Keratinocyte (primary cell): ENCODE results near the gene LRR1. TPM values are rescaled to one million over a fixed set of nuclear protein-coding genes. Genes with fewer than 3 reads are reported as not detected.

ENCODE experiments used
- DNase-seq: peaks from one replicate; pipeline ENCODE4 v3.0.0-alpha.2; 2011; ENCODE audit warnings: low read depth, missing footprints, low spot score
- FAIRE-seq: peaks from 2 replicates; lab custom pipeline; 2011; peaks lifted over from hg19 to GRCh38; lab: Jason Lieb, UNC
- H2AFZ ChIP-seq: 2 replicates; pipeline ENCODE4 v1.6.0; 2012; ENCODE audit warnings: low read length, control low read depth, inconsistent platforms; ENCODE audit not compliant: control insufficient read depth
- H3K27ac ChIP-seq: 2 replicates; pipeline ENCODE4 v1.5.1; 2011; ENCODE audit warnings: low read length; ENCODE audit not compliant: control insufficient read depth, insufficient read depth
- H3K27me3 ChIP-seq: 3 replicates; pipeline ENCODE4 v1.6.0; 2011; ENCODE audit warnings: low read length; ENCODE audit not compliant: control insufficient read depth, insufficient read depth; ENCODE audit errors: extremely low read depth
- H3K36me3 ChIP-seq, 2 experiments: 2 replicates in 1 of 2; 3 replicates in 1 of 2; pipeline ENCODE4 v1.5.1; 2011; ENCODE audit warnings: low read length in 2 of 2, mild to moderate bottlenecking in 1 of 2; ENCODE audit not compliant: control insufficient read depth in 2 of 2, insufficient read depth in 2 of 2; ENCODE audit errors: extremely low read depth in 1 of 2
- H3K4me1 ChIP-seq: 3 replicates; pipeline ENCODE4 v1.5.1; 2011; ENCODE audit warnings: low read length; ENCODE audit not compliant: control insufficient read depth, insufficient read depth; ENCODE audit errors: extremely low read depth
- H3K4me2 ChIP-seq: 3 replicates; pipeline ENCODE4 v1.6.0; 2011; ENCODE audit warnings: low read depth, low read length; ENCODE audit not compliant: control insufficient read depth, insufficient read depth; ENCODE audit errors: extremely low read depth
- H3K4me3 ChIP-seq, 3 experiments: fragments of 200-600 bp in 1 of 3; sonication (generic) in 1 of 3; 2 replicates in 2 of 3; 3 replicates in 1 of 3; pipeline ENCODE4 v1.5.1; 2011 to 2016; ENCODE audit warnings: low read length in 3 of 3, mild to moderate bottlenecking in 3 of 3, control low read depth in 2 of 3, inconsistent platforms in 1 of 3, low read depth in 1 of 3, mixed read lengths in 1 of 3, mixed run types in 1 of 3, moderate library complexity in 1 of 3; ENCODE audit not compliant: control insufficient read depth in 2 of 3, insufficient read depth in 2 of 3; ENCODE audit errors: extremely low read depth in 1 of 3
- H3K79me2 ChIP-seq: 2 replicates; pipeline ENCODE4 v1.6.0; 2012; ENCODE audit warnings: low read length; ENCODE audit not compliant: control insufficient read depth, insufficient read depth
- H3K9ac ChIP-seq: 3 replicates; pipeline ENCODE4 v1.6.0; 2011; ENCODE audit warnings: low read length; ENCODE audit not compliant: control insufficient read depth, insufficient read depth; ENCODE audit errors: extremely low read depth
- H3K9me1 ChIP-seq: 3 replicates; pipeline ENCODE4 v1.6.0; 2011; ENCODE audit warnings: low read length; ENCODE audit not compliant: control insufficient read depth, insufficient read depth; ENCODE audit errors: extremely low read depth
- H3K9me3 ChIP-seq: 2 replicates; pipeline ENCODE4 v1.5.1; 2012; ENCODE audit warnings: low read depth, low read length; ENCODE audit not compliant: control insufficient read depth
- H4K20me1 ChIP-seq: 3 replicates; pipeline ENCODE4 v1.6.0; 2011; ENCODE audit warnings: low read length; ENCODE audit not compliant: control insufficient read depth, insufficient read depth; ENCODE audit errors: extremely low read depth
- EZH2 ChIP-seq: IDR thresholded peaks from one replicate; pipeline ENCODE4 v1.6.1; 2012; ENCODE audit warnings: inconsistent platforms, mild to moderate bottlenecking, low read length, moderate library complexity
- dilution Hi-C: fragments of 300-500 bp; cut with MboI; formaldehyde crosslinking; loops from one replicate; pipeline ENCODE4 v1.7.0; 2020; ENCODE audit warnings: low sequenced_read_pairs; ENCODE audit not compliant: extremely low pct_ligation_motif_present
- polyA plus RNA-seq, 5 experiments: library from polyadenylated mRNA; depleted of rRNA in 3 of 5; stranded (reverse) in 3 of 5; stranded (forward) in 1 of 5; unstranded in 1 of 5; fragments of >200 nt; gene quantifications; 1 replicate in 1 of 5; 2 replicates in 3 of 5; 3 replicates in 1 of 5; pipeline versions ENCODE4 v1.2.1 to v1.2.3, GENCODE V29; 2011 to 2012; ENCODE audit warnings: missing spikeins in 2 of 5, low read depth in 1 of 5, low replicate concordance in 1 of 5
- TF ChIP-seq, protein P1 (sequence below), 3 experiments: IDR thresholded peaks in 1 of 3; conservative IDR thresholded peaks in 1 of 3; optimal IDR thresholded peaks in 1 of 3; 2 replicates in 2 of 3; 3 replicates in 1 of 3; pipeline versions ENCODE3 to v1.5.1; 2011; ENCODE audit warnings: low read length in 3 of 3, mild to moderate bottlenecking in 3 of 3, moderate library complexity in 2 of 3, control low read depth in 1 of 3, inconsistent platforms in 1 of 3; ENCODE audit not compliant: insufficient read depth in 2 of 3; ENCODE audit errors: extremely low read depth in 1 of 3

LRR1 gene
- polyA plus RNA-seq, 1 donor (not counting 4 experiments of a cell fraction or from before 2014, with no cell fraction given): 22.7 TPM

- peak overlapping the region; percentile 77 to 100 (median 100) for H3K4me3 ChIP-seq
- H3K4me1 ChIP-seq: peaks cover 46% of the 10 kb centered on the region
- TF ChIP-seq, protein P1, sequence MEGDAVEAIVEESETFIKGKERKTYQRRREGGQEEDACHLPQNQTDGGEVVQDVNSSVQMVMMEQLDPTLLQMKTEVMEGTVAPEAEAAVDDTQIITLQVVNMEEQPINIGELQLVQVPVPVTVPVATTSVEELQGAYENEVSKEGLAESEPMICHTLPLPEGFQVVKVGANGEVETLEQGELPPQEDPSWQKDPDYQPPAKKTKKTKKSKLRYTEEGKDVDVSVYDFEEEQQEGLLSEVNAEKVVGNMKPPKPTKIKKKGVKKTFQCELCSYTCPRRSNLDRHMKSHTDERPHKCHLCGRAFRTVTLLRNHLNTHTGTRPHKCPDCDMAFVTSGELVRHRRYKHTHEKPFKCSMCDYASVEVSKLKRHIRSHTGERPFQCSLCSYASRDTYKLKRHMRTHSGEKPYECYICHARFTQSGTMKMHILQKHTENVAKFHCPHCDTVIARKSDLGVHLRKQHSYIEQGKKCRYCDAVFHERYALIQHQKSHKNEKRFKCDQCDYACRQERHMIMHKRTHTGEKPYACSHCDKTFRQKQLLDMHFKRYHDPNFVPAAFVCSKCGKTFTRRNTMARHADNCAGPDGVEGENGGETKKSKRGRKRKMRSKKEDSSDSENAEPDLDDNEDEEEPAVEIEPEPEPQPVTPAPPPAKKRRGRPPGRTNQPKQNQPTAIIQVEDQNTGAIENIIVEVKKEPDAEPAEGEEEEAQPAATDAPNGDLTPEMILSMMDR (optimal IDR thresholded peaks at IDR 0.05 in 1 of 3, IDR thresholded peaks at IDR 0.05 in 1 of 3, conservative IDR thresholded peaks at IDR 0.05 in 1 of 3; ENCODE audit: extremely low read depth in 1 of 3, insufficient read depth in 2 of 3, low read length in 3 of 3): no peak
- TF ChIP-seq EZH2: no peak
- DNase-seq (no peak), FAIRE-seq (no peak)
- dilution Hi-C loops: no loop called here
- H4K20me1 ChIP-seq: peaks cover 7% of the 10 kb centered on the region
- no peaks in the 10 kb centered on the region for H3K9me1 ChIP-seq
- H3K36me3 ChIP-seq: peaks cover 2 to 12% of the 10 kb centered on the region in 2 experiments
- no peaks in the 10 kb centered on the region for H3K27me3 ChIP-seq
- peak overlapping the region; percentile 100 for H3K9ac ChIP-seq
- peak overlapping the region; percentile 99 for H3K27ac ChIP-seq
- H3K9me3 ChIP-seq: no peaks in the 10 kb centered on the region
- H3K4me2 ChIP-seq: peak overlapping the region; percentile 100
- peak overlapping the region; percentile 79 for H2AFZ ChIP-seq
- peaks cover 63% of the 10 kb centered on the region for H3K79me2 ChIP-seq
These were observed 22.6 kb downstream of the LRR1 start for GRCh38 chr14:49621114-49621881.

GRCh38 chr14:49622022-49622607 lies 23.4 kb downstream of the LRR1 start:
- no peak for DNase-seq
- Histone ChIP-seq H3K27ac (peak overlapping the region; percentile 99), H3K4me1 (peaks cover 46% of the 10 kb centered on the region), H3K36me3 (peaks cover 2 to 14% of the 10 kb centered on the region in 2 experiments), H3K9ac (peak overlapping the region; percentile 100), H3K79me2 (peaks cover 68% of the 10 kb centered on the region), H2AFZ (no peak overlapping the region), H3K9me1 (no peaks in the 10 kb centered on the region), H3K4me2 (peak overlapping the region; percentile 100), H3K27me3 (no peaks in the 10 kb centered on the region), H3K4me3 (peak overlapping the region; percentile 77 to 100 (median 100)), H3K9me3 (no peaks in the 10 kb centered on the region), H4K20me1 (peaks cover 7% of the 10 kb centered on the region)
- FAIRE-seq: no peak
- TF ChIP-seq, protein P1 (optimal IDR thresholded peaks at IDR 0.05 in 1 of 3, IDR thresholded peaks at IDR 0.05 in 1 of 3, conservative IDR thresholded peaks at IDR 0.05 in 1 of 3; ENCODE audit: extremely low read depth in 1 of 3, insufficient read depth in 2 of 3, low read length in 3 of 3): no peak
- no peak for TF ChIP-seq EZH2
- dilution Hi-C loops: no loop called here
